RPMI7951 (cell line): ENCODE data around the gene INPP4B. TPM values are rescaled to one million over a fixed set of nuclear protein-coding genes. Genes with fewer than 3 reads are reported as not detected.
"Not testable (repeated sequence)": the region's sequence is repeated elsewhere in the genome, so short reads cannot be mapped to it uniquely, and the experiment has no call there.

ENCODE experiments used
- DNase-seq: peaks from one replicate; pipeline ENCODE4 v3.0.0-alpha.2; 2012; ENCODE audit warnings: low read depth
- total RNA-seq: library from RNA; depleted of rRNA; stranded (reverse); fragments of >200 nt; shearing (Covaris generic); gene quantifications from 2 replicates; pipeline ENCODE4 v1.2.3, GENCODE V29; 2014

Gene INPP4B
- total RNA-seq, 1 experiment from 2014 or later: 11.7 TPM

DNA sequence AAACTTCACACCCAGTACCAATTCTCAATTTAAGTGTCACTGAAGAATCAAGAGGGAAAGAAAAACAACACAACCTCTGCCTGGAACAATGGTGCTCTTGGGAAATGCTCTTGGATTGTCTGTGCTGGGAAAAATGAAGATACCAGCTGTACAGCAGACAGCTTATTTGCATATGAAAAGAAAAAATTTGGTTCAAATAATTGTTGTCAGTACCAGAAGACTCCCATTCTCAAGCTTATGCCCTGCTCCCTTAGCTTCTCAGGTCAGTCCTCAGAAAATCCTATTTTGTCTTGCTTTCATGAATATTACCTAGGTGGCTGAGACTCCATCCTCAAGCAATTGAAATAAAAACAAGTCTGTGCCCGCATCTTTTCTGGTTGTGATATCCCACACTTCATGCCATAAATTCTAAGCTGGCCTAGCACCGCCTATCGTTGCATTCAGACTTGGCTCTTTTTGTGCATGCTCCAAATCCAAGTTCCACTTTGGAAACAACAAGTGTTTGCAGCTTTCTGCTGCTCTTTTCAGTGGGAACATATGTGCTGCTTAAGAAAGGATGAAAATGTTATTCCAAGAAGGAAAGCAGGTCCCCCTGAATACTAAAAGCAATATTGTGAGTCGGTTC lies 431.6 kb downstream of the INPP4B start:
- no peak for DNase-seq

DNA sequence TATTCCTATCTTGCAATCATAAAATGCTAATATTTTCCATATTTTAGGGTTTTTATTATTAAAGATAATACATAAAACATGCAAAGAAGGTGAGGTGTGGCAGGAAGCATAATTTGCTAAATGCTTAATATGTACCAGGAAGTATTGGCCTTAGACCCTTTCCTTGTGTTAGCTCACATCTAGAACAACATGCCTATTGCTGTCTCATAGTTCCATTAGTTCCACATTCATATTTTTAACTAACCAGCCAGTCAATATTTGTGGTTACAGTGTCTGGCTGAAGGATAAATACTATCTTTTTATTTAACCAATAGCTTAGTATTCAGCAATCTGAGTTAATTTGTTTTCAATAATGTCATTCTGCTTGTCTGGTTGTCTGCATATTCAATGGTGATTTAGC lies 432.6 kb downstream of the INPP4B start:
- no peak for DNase-seq

DNA sequence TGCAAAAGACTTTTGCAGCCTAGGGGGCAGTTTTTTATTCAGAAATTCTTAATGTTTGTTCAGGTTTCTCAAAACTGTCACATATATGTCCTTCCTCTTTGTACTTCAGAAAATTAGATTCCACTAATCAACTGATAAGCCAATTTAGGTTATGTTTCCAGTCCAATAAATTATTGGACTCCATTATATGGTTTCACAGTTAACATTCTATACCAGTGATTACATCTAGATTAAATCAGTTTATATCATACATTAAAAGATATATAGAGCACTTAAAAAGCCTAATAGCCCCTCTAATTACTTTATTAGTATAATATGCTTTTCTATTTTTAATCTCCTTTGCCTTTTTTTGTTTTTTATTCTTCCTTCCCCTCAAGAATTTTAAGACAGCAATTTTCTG lies 434.1 kb downstream of the INPP4B start:
- no peak for DNase-seq

DNA sequence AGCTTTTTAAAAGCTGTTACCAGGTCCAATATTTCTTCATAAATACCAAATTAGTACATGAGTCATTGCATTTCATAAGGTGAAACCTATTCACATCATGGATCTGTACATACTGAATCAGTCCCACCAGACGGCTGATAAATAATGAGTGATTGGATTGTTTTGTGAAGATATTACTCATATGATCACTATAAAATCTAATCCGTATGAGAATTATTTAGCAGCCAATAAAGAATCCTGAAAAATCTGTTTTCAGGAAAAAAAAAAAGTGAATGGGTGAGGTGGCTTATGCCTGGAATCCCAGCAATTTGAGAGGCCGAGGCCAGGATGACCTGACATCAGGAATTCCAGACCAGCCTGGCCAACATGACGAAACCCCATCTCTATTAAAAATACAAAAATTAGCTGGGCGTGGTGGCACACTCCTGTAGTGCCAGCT lies 438.1 kb downstream of the INPP4B start:
- peak; percentile 45 for DNase-seq

DNA sequence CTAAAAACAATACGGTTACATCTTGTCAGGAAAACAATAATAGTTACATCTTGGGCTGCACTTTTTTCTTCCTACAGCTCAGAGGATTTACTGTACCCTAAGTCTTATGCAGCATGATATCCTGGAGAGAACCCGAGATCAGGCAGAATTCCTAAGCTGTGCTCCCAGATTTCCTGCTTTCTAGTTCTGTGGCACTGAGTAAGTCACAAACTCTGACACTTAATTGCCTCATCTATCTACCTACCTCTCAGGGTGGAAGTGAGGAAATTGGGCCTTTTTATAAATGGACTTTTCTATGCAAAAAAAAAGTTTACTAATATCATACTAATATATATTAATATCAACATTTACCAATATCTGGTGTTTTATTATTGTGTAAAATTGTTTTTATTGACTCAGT lies 438.5 kb downstream of the INPP4B start:
- no peak for DNase-seq

DNA sequence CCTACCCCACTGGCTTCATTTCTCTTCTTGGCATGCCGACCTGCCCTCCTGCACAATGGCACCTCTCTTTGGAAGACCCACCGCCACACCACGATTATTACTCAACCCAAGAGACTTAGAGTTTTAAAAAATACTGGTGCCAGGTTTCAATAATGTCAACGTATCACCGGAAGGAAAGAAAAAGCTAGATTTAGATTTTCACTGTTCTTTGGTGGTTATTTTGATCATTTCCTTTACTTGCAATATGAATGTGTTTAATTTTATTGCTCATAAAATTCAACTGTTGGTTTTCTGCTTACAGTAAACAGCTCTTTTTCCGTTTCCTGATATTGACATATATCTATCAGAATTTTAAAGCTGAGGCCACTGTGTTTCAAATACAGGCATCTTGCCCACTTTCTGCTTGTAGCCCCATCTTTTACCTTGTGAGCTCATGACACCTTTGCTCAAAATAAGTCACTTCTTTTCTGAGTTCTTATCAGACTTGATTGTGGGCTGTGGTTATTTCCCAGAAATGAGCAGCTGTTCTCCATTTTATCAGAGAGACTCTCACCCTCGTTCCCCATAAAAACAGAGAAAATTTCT lies 439.1 kb downstream of the INPP4B start:
- no peak for DNase-seq

DNA sequence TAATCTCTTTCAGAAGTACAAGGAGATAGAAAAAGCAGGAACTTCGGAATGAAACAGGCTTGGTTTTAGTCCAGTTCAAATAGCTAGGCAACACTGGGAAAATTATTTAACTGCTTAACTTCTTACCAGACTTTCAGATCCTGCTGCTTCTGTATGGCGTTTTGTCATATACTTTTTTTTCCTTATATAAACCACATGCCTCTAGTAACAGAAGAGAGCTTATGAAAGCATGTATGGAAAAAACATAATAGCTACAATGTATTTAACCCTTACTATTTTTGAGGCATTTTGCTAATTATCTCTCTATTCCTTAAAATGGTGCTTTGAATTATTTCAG lies 439.6 kb downstream of the INPP4B start:
- DNase-seq: no peak

DNA sequence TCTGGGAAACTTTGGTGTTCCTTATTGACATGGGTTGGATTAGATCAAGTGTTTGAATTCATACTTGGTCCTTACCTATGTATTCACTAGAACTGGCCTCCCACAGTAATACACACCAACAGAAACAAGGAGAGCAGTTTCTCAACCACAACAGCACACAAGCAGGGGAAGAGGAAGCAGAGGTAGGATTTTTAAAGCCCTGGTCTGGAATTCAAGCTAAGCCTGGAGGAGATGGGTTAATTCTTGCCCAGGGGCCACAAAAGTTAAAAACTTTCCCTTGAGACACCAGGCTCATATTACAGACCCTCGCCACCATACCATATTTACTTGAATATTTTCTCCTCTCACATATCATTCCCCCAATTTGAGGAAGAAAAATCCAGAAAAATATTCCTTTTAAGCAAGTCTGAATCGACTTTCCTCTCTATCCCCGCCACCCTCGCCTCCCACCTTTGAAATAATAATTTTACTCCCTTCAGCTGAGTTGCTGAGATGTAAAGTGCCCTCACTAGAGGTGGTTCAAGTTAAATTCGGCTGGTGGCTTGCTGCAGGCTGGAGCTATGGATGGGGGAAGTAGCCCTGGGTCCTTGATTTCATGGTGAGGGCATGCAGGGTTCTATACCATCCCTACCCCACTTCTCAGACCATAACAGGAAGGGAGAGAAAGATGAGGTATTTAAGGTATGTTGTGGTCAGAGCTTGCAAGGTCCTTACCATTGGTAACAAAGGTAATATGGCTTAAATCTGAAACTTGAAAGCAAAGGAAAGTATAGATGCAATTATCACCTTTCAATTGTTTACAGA lies 440.2 kb downstream of the INPP4B start:
- peak; percentile 56 for DNase-seq

DNA sequence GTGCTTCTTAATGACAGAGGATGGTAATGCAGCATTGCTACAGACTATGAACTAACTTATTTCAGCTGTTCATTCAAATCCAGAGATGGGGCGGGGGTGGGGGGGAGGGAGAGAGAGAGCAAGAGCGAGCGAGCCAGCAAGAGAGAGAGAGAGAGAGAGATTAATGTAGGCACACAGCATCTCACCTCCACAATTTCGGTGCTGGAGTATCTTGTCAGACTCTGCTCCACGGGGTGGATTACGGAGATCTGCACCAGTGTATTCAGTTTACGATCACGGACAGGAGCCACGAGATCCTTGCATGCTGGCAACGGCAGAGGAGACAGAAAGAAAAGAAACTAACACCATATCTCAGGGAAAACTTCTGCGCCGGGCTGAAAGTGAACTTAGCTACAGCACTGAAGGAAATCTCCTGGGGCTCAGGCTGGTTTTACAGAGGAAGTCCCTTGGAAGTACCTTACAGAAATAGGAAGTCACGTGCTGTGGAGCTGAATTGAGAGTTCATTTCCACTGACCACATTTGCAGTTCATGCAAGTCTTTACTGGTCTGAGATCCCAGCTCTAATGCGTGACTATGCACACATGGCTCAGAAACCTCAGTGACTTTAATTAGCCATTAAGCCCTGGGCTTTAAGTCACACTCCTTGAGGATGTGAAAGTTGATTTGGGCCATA lies 440.9 kb downstream of the INPP4B start:
- peak; percentile 84 for DNase-seq

DNA sequence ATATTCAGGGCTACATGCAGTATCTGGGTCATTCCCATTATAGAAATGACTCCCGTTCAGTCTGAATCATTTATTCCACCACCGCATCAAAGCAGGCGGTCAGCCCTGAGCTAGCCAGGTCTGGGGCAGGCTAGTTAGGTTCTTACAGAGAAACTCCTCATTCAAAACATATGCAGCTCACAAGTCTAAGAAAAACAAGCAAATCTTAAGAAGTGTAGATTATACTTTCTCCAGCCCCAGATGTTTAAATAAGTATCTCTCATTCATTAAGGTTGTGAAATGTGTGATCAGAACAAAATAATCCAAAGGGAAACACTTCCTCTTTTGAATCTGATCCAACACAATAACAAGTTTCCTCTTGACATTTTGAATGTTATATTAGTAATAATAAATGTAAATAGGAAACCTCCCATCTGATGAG lies 441.9 kb downstream of the INPP4B start:
- DNase-seq: peak; percentile 73

DNA sequence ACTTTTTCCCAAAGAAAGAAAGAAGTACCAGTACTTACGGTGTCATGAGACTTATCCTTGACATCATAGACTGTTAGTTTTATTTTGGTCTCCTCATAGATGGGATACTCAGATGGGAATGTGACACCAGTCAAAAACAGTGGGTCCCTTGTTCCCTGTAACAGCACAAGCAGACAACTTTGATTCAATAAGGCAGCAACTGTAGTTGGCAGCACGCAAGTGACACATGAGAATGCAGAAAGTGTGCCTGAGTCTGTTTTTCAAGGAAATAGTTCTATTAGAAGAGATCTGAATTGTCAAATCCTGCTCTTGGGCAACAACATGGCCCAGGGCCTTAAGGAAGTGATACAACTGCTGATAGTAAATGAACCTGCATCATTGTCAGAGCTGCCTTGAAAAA lies 443.2 kb downstream of the INPP4B start:
- DNase-seq: peak; percentile 72

DNA sequence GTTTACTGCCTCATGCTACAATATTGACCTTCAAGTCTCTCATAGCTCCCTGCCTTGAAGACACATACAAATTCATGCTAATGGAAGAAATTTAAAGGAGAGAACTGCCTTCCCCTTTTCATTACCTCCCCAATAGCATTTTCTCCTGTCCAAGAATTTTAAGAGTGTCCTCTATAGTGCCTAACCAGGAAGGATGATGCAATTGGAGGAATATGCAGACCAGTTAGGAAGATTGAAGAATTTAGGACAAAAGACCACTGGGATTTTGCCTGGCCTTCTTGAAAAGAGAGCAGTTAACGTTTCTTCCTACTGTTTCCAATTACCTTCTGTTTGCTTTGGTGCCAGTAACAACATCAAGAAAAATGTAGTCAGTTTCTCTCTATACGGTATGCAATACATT lies 443.9 kb downstream of the INPP4B start:
- peak; percentile 34 for DNase-seq

DNA sequence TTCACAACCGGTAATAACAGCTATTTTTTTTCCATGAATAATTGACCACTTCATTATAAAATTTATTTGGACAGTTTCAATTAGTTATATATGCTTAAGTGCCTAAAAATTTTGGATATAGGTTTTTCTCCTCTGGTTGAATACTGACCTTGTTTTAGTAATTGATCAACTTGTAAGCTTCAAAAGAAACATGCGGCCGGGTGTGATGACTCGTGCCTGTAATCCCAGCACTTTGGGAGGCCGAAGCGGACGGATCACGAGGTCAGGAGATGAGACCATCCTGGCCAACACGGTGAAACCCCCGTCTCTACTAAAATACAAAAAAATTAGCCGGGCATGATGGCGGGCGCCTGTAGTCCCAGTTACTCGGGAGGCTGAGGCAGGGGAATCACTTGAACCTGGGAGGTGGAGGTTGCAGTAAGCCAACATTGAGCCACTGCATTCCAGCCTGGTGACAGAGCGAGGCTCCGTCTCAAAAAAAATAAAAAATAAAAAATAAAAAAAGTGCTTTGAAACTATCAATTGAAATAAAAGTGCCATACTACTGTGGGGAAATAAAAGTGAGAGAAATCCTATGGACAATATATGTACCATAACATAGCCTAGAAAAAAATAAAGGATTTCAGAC lies 448.6 kb downstream of the INPP4B start:
- DNase-seq: not testable (repeated sequence)

DNA sequence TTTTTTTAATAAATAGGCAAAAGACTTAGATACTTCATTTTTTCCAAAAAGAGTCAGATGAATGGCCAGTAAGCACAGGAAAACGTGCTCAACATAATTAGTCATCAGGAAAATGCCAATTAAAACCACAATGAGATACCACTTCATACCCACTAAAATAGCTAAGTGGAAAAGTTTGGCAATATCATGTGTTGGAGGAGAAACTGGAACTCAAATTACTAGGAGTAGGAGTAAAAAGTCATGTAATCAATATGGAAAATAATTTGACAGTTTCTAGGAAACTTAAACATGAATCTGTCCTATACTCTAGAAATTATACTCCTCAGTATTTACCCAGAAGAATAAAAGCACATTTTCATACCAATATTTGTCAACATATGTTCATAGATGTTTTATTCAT lies 449.8 kb downstream of the INPP4B start:
- peak; percentile 73 for DNase-seq

DNA sequence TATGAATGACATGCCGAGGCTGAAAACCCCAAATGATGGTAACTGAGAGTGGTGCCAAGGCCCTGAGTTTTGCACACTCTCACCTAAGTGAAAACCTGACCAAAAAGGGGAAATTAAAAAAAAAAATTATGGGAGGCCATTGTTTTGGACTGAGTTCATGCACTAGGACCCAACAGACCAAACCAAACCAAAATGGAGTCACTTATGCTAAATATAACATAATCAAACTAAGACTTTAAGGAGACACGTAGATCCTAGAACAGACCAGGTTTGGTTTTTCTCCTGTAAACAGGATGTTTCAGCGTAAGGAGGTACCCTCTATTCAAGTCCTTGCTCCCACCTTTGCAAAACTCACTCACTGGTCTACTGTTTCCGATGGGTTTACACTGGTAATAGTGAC lies 453.0 kb downstream of the INPP4B start:
- no peak for DNase-seq

DNA sequence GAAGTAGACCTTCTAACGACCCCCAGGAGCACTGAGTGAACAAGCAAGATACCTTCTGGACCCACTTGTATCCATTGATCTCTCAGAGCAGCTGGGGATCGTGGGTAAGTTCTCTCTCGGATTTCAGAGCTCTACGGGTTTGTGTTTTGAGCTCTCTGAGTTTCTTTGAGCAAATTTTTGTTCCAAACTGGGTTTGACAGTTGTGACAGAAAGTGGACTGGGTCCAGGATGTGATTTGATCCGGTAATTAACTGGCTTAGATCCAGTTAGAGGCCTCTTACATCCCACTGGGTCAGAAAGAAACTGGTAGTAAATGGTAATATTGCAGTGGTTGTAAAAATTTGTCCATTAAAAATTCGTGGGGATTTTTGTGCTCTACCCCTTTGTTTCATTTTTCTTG lies 459.2 kb downstream of the INPP4B start:
- no peak for DNase-seq

DNA sequence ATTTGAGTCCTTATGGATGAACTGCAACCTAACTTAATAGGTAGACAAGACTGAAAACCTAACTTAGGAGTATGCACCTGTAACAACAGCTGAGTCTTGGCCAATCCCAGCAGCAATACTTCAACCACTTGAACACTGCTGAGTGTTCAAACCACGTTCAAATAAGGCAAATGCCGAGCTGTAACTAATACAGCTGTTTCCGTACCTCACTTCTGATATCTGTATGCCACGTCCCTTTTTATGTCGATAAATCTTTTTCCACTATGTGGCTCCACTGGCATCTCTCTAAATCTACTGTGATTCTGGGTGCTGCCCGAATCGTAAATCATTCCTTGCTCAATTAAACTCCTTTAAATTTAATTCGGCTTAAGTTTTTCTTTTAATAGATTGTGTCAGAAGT lies 459.7 kb downstream of the INPP4B start:
- no peak for DNase-seq

DNA sequence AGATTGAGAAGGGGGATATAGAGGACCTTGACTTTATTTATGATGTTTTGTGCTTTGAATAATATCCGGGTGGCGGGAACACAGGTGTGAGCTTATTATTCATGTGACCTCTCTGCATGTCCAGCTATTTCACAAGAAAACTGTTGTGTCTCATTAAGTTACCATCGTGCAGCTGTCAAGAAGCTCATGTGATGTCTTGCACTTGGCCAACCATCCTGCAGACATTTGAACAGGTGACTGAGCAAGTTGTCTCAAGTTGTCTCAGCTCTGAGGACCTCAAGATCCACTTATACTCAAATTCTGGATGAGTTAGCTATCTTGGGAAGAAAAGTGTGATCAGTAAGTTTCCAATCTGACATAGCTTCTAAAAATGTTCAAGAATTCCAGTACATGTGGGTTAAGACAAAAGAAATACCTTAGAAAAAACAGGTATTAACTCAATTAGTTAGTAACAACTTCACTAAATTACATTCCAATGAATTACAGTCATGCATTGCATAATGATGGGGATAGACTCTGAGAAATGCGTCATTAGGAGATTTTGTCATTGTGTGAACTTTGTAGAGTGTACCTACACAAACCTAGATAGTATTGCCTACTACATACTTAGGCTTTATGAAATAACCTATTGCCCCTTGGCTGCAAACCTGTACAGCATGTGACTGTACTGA lies 462.2 kb downstream of the INPP4B start:
- DNase-seq: no peak

DNA sequence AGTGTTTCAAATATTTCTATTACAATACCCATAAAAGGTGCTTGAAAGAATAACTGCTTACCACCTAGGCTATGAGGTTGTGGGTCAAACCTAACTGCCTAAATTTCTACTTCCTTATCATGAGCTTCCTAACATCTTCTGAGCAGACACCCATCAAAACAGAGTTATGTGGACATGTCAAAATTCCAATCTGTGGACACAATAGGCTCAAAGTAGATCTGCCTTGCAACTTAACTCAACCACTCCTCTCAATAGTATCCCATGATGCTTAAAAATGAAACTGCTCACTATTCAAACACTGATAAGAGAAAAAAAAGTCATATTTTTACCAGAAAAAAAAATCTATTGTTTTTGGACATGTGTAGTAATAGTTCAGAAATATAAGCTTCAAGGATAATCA lies 462.7 kb downstream of the INPP4B start:
- DNase-seq: no peak

DNA sequence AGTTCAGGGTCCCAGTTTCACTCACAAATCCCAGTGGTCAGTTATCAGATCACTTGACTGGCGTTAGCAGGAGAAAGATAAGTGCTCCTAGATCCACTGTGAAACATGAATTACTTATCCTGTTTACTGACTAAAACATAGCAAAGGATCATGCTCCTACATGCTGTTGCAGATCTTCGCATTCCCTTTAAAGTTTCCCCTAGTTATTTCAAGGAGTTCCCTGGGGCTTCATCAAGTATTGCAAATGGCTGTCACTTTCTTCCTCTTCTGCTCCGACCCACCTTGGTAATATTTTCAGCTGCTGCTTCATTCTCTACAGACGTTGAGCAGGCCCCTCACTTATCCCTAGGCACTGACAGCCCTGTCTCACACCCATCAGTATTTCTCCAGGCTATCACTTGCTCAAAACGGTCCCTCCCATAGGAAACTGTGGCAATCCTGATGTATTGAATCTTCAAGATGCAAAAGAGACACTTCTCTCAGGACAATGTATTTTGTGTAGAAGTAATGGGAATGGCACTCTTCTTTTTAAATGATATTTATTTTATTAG lies 466.0 kb downstream of the INPP4B start:
- DNase-seq: no peak
